Activated T-helper 1 cell treated with anti-CD3 and anti-CD28 coated beads, Interleukin-12 subunit alpha, Interleukin-12 subunit beta, Interleukin-2, Interleukin-4 antibody, amounts not matched to agents 30 ng/mL and 10 ng/mL and 1 ng/mL, durations not matched to agents 14 hours and 24 hours and 36 hours (primary cell): ENCODE measurements around the gene SIX3. TPM values are rescaled to one million over a fixed set of nuclear protein-coding genes. Genes with fewer than 3 reads are reported as not detected.

Experiments
- DNase-seq: peaks from one replicate; pipeline ENCODE4 v3.0.0; 2021; ENCODE audit warnings: low spot score
- H3K27ac Mint-ChIP-seq: one replicate; pipeline ENCODE4 v1.8.0; 2021; ENCODE audit warnings: mild to moderate bottlenecking, mixed read lengths
- H3K27me3 Mint-ChIP-seq: one replicate; pipeline ENCODE4 v1.8.0; 2022; ENCODE audit warnings: mild to moderate bottlenecking, moderate library complexity, mixed read lengths; ENCODE audit not compliant: insufficient read depth
- H3K36me3 Mint-ChIP-seq: one replicate; pipeline ENCODE4 v1.8.0; 2021; ENCODE audit warnings: low read depth, mixed read lengths
- H3K4me1 Mint-ChIP-seq: one replicate; pipeline ENCODE4 v1.8.0; 2021; ENCODE audit warnings: low read depth, mixed read lengths
- H3K4me3 Mint-ChIP-seq: one replicate; pipeline ENCODE4 v1.8.0; 2021; ENCODE audit warnings: mild to moderate bottlenecking, moderate library complexity, mixed read lengths
- H3K9me3 Mint-ChIP-seq: one replicate; pipeline ENCODE4 v1.8.0; 2021; ENCODE audit warnings: mixed read lengths
- intact Hi-C: fragments of 100-400 bp; cut with micrococcal nuclease; formaldehyde crosslinking; loops from one replicate; pipeline ENCODE4 v1.15.1; 2024
- total RNA-seq: library from RNA; stranded (reverse); gene quantifications from 2 replicates; pipeline ENCODE4 v1.2.3, GENCODE V29; 2022

SIX3 gene
- total RNA-seq, 1 donor from 2014 or later = not detected

DNA sequence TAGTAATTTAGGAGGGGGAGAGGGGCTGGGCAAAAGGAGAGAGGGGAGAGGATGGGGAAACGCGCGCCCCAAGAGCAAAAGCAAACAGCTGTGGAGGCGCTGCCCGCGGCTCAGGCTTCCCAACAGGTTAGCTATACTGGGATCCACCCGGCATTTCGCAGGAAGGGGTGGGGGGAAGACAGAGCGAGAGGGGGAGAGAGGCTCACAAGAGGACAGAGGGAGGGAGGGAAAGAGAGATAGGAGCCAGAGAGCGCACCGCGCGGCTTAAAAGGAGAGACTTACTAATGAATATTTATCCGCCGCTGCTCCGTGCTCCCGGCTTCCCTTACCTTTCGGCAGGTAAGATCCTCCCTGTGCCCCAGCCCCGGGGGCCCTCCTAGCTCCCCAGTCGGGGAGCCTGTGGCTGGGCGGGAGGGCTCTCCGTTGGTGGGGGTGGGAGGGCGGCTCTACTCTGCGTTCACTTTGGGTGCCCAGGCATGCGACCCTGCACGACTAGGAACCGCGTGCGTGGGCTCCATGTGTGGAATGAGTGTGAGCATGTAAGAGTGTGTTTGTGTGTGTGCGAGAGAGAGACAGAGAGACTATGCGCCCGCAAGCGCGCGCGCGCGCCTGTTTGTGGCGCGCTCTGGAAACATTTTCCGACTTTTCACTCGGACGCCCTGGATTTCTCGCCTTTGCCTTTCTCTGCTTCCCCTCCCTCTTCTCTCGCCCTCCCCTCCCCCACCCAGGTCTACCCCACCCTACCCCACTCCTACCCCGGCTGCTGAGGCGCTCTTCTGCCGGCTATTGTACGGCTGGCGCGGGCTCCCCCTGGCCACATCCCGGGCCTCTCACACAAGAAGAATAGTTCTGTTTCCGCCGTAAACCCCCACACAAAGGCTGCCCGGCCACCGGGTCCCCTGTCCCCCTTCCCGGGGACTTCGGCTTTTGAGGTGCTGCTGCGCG, 7.2 kb upstream of the SIX3 start:
- Mint-ChIP-seq H3K36me3 (peaks cover 4% of the 10 kb centered on the region), H3K9me3 (no peaks in the 10 kb centered on the region)
- DNase-seq = no peak

GRCh38 chr2:44934983-44935728, 6.3 kb upstream of the SIX3 start:
- peaks cover 4% of the 10 kb centered on the region for H3K4me1 Mint-ChIP-seq
- intact Hi-C loops = no loop called here
- H3K36me3 Mint-ChIP-seq = peaks cover 6% of the 10 kb centered on the region
- no peak overlapping the region for H3K27ac Mint-ChIP-seq
- H3K9me3 Mint-ChIP-seq = no peaks in the 10 kb centered on the region
- H3K4me3 Mint-ChIP-seq = no peak overlapping the region
- DNase-seq = no peak
- H3K27me3 Mint-ChIP-seq = peaks cover 80% of the 10 kb centered on the region

More for the DNA sequence above, 7.2 kb upstream of the SIX3 start:
- H3K27ac Mint-ChIP-seq = no peak overlapping the region
- intact Hi-C loops = no loop called here
- H3K4me3 Mint-ChIP-seq = no peak overlapping the region
- peaks cover 5% of the 10 kb centered on the region for H3K4me1 Mint-ChIP-seq
- peaks cover 78% of the 10 kb centered on the region for H3K27me3 Mint-ChIP-seq

DNA sequence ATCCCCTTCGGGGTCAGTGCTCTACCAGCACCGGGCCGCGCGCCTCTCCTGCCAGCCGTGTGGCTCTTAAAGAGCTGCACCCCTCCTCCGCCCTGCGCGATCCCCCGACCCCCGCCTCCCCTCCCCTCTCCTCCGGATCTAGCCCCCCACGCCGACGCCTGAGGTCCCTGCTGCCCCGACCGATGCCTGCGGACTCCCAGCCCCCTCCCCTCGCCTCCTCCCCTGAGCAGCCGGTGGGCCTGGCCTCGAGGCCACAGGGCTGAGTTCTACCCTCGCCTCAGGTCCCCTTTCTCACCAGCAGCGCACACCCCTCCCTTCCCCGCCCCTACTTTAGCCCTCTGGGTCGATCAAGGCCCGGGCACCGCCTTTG, 5.8 kb upstream of the SIX3 start:
- no peak overlapping the region for H3K4me3 Mint-ChIP-seq
- H3K27me3 Mint-ChIP-seq = peaks cover 80% of the 10 kb centered on the region
- intact Hi-C loops = no loop called here
- H3K9me3 Mint-ChIP-seq = no peaks in the 10 kb centered on the region
- H3K27ac Mint-ChIP-seq = no peak overlapping the region
- DNase-seq = no peak
- peaks cover 6% of the 10 kb centered on the region for H3K36me3 Mint-ChIP-seq
- H3K4me1 Mint-ChIP-seq = no peaks in the 10 kb centered on the region

- H3K27me3 Mint-ChIP-seq = peaks cover 79% of the 10 kb centered on the region
- peaks cover 3% of the 10 kb centered on the region for H3K4me1 Mint-ChIP-seq
- DNase-seq = no peak
- no peak overlapping the region for H3K27ac Mint-ChIP-seq
- intact Hi-C loops = no loop called here
- peaks cover 6% of the 10 kb centered on the region for H3K36me3 Mint-ChIP-seq
- no peaks in the 10 kb centered on the region for H3K9me3 Mint-ChIP-seq
- no peak overlapping the region for H3K4me3 Mint-ChIP-seq
Measured at GRCh38 chr2:44936275-44936674, 5.2 kb upstream of the SIX3 start.

DNA sequence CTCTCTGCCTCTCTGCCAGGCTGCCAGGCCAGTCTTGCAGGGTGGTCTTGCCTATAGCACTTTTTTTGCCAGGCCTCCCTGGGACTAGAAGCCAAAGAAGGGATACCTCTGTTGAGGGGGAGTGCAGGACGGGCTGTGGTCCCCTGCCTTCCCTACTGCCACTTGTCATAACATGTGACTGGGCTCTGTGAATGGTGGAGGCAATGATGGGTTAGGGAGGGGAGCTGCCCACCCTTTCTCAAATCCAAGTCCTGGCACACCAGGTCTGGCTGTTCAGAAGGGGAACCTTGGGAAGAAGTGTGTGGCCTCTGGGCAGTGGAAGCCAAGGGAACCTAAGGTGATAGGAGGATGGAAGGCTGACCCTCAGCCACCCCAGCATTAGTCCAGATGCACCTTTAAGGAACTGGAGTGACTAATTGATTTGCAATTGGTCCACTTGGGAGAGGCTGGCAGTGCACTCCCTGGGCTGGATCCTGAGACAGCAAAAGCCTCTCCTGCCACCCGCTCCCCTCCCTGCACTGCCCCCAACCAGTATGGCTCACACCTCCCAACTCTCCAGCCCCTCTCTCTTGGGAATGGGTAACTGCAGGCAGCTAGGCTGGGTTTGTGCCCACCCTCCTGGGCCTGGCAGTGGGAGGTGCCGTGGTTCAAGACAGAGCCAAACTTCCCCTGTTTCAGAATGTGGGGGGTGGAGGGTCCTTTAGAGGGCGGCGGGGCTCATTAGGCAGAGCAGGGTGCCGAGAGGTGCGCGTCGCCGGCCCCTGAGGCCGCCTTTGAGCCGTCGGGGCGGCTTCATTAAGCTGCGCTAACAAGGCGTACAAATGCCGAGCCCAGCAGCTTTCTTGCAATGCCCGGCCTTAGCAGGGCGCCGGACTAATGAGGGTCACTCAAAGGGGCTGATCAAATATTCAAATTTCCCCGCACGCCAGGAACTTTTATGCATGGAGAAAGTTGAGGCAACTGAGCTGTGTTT, 4.5 kb upstream of the SIX3 start:
- no peaks in the 10 kb centered on the region for H3K9me3 Mint-ChIP-seq
- intact Hi-C loops = no loop called here

GRCh38 chr2:44937688-44938240, 3.7 kb upstream of the SIX3 start:
- no peak for DNase-seq
- intact Hi-C loops = no loop called here
- H3K36me3 Mint-ChIP-seq = peaks cover 3% of the 10 kb centered on the region
- H3K4me1 Mint-ChIP-seq = peaks cover 13% of the 10 kb centered on the region
- H3K27ac Mint-ChIP-seq = no peak overlapping the region
- H3K27me3 Mint-ChIP-seq = peaks cover 72% of the 10 kb centered on the region
- H3K4me3 Mint-ChIP-seq = no peak overlapping the region
- H3K9me3 Mint-ChIP-seq = no peaks in the 10 kb centered on the region

More for the DNA sequence above, 4.5 kb upstream of the SIX3 start:
- Mint-ChIP-seq H3K27ac (no peak overlapping the region), H3K36me3 (peaks cover 5% of the 10 kb centered on the region), H3K4me1 (peaks cover 10% of the 10 kb centered on the region), H3K4me3 (no peak overlapping the region), H3K27me3 (peaks cover 76% of the 10 kb centered on the region)
- DNase-seq = no peak

DNA sequence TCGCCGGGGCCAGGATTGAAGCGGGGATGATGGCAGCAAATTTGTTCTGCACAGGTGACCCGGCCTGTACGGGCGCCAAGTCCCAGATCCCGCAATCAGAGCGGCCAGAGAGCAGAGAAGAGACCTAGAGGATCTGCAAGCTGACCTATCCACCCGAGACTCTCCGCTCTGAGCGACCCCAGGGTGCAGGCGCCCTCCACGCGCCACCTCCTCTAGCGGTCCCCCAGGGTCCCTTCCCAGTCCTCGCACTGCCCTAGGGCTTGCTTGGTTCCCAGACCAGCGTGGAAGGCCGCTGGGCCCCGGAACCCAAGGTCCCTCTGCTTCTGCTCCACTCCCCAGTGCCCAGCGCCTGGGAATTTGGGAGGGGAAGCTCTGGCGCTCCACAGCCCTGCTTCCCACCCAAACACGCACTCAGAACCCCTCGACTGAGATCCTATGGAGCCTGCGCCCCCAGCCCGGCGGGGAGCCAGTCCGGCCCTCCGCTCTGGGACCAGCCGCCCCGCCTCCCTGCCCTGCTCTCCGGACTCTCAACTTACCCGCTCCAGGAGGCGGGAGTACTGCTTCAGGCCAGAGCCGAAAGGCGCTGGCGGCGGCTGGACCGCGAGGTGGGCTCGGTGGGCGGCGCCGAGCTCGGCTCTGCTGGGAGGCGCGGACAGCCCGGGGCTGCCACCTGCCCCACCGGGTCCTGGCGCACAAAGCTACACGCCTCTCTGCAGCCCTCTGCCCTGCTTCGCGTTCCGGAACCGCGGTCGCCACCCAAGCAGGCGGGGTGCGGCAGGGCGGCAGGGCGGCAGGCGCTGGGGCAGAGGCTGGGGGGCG, 3.0 kb upstream of the SIX3 start:
- no peak overlapping the region for H3K4me3 Mint-ChIP-seq
- no peak for DNase-seq
- peaks cover 72% of the 10 kb centered on the region for H3K27me3 Mint-ChIP-seq
- peaks cover 3% of the 10 kb centered on the region for H3K36me3 Mint-ChIP-seq
- peaks cover 19% of the 10 kb centered on the region for H3K4me1 Mint-ChIP-seq
- intact Hi-C loops = no loop called here
- H3K27ac Mint-ChIP-seq = no peak overlapping the region
- H3K9me3 Mint-ChIP-seq = no peaks in the 10 kb centered on the region

DNA sequence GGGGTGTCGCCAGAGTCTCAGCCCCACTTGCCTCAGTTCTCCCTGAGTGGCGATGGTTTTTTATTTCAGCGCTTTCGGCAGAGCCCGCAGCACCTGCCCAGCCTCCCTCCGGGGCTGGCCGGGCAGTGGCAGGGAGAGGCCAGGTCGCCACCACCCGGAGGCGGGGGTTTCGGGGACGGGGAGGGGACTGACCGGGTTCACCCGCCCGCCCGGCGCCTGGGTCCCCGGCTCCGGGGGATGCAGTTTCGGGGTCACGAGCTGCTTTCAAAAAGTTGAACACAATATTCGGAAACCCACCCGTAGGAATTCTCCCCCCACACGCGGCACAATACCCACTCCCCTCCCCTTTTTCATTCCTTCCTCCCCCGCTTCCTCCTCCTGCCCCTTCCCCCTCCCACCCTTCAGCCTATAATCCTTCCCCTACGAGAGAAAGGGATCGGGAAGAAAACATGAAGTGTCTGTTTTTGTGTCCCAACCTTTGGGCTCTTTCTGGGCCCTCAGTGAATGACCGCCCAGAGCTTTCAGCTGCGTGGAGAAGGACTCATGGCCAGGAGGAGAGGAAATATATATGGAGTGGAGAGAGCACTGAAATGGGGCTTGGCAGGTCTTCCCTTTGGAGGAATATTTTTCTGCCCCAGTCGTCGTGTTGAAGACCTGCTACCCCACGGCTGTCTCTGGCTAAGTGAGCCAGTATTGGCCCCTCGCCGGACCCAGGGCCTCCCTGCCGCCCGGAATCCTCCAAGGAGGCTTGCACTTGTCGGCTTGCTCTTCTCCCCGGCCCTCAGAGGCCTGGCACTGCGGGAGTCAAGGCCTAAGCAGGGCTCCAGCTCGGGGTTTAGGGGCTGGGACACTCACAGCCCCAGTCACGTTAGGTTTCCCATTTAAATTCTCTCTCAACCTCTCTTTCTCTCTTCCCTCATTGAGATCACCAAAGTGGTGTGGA, 2.1 kb upstream of the SIX3 start:
- Mint-ChIP-seq H3K27ac (no peak overlapping the region), H3K4me3 (no peak overlapping the region), H3K27me3 (peaks cover 67% of the 10 kb centered on the region), H3K9me3 (no peaks in the 10 kb centered on the region), H3K4me1 (peaks cover 19% of the 10 kb centered on the region), H3K36me3 (peaks cover 3% of the 10 kb centered on the region)
- intact Hi-C loops = loop anchor here (5.0 kb wide), 1 partner anchor 233 kb away; no protein-coding TSS in a partner anchor
- no peak for DNase-seq

DNA sequence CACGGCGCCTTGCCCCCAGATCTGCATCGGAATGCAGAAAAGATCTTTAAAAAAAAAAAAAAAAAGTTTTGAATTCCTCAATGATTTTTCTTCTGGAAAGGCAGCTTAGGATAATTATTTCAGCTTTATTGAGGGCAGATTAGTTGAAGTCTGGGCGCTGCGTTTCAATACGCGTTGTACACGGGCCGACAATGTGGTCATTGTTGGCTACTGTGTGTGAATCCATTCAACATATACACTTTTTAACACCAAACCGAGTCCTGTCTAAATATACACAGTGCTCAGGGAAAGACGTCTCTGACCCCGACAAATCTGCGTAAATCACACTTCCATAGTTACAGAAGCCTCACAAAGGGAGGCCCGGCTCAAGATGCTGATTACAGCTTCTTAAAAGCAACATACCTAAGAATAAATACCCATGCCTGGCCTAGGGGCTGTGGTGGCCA, 1.4 kb upstream of the SIX3 start:
- Mint-ChIP-seq H3K9me3 (no peaks in the 10 kb centered on the region), H3K36me3 (peaks cover 3% of the 10 kb centered on the region), H3K27me3 (peaks cover 68% of the 10 kb centered on the region), H3K27ac (no peak overlapping the region), H3K4me1 (peaks cover 19% of the 10 kb centered on the region), H3K4me3 (no peak overlapping the region)
- DNase-seq = no peak
- intact Hi-C loops = loop anchor here (5.0 kb wide), 1 partner anchor 232 kb away; no protein-coding TSS in a partner anchor

GRCh38 chr2:44940732-44941464, 604 bp upstream of the SIX3 start:
- Mint-ChIP-seq H3K9me3 (no peaks in the 10 kb centered on the region), H3K36me3 (peaks cover 3% of the 10 kb centered on the region), H3K4me3 (no peak overlapping the region), H3K4me1 (peaks cover 19% of the 10 kb centered on the region), H3K27me3 (peaks cover 69% of the 10 kb centered on the region), H3K27ac (no peak overlapping the region)
- intact Hi-C loops = loop anchor here (1.0 to 5.0 kb wide), 2 partner anchors 11 to 231 kb away; no protein-coding TSS in a partner anchor
- no peak for DNase-seq
